A549 (cell line): Measurements from ENCODE around the gene DYSF. TPM values are rescaled to one million over a fixed set of nuclear protein-coding genes. Genes with fewer than 3 reads are reported as not detected.
A peak's percentile ranks its signal among the peaks of the same experiment; 100 is the strongest.

Experiments
- ATAC-seq, 2 experiments: fragments of 200-7000 bp in 1 of 2; fragments of >200 bp in 1 of 2; cut with Nextera tagmentation in 1 of 2; cut with Tn5 transposase in 1 of 2; 3 replicates each; pipeline versions ENCODE4 v1.8.0 to v1.9.1; 2018 to 2020; ENCODE audit warnings: mild to moderate bottlenecking in 1 of 2, moderate library complexity in 1 of 2
- CTCF ChIA-PET: fragments of 300-600 bp; sonication (Branson Sonifier 250); formaldehyde crosslinking; extraction: SDS; loops from one replicate; lab custom pipeline; 2021; ENCODE audit warnings: antibody characterized with exemption, inconsistent platforms; lab: Yijun Ruan, JAX
- POLR2A ChIA-PET: fragments of 350-600 bp; formaldehyde crosslinking; extraction: SDS; loops from one replicate; lab custom pipeline; 2021; ENCODE audit warnings: antibody characterized with exemption, inconsistent platforms; lab: Yijun Ruan, JAX
- DNase-seq, 2 experiments: peaks; one replicate each; pipeline versions ENCODE4 v3.0.0 to v3.0.0-alpha.2; 2011 to 2016; ENCODE audit warnings: low read depth in 1 of 2, low spot score in 1 of 2
- FAIRE-seq: peaks from 2 replicates; lab custom pipeline; 2011; peaks lifted over from hg19 to GRCh38; lab: Jason Lieb, UNC
- H3K27ac ChIP-seq, 2 experiments: fragments of >200 bp; sonication (Bioruptor Twin); formaldehyde crosslinking; 3 replicates each; pipeline ENCODE4 v1.5.1; 2016 to 2017
- H3K4me1 ChIP-seq: fragments of >200 bp; sonication (Bioruptor Twin); formaldehyde crosslinking; 3 replicates; pipeline ENCODE4 v1.6.1; 2016
- H3K4me2 ChIP-seq: fragments of >200 bp; sonication (Bioruptor Twin); formaldehyde crosslinking; 3 replicates; pipeline ENCODE4 v1.6.1; 2016
- H3K4me3 ChIP-seq: fragments of >200 bp; sonication (Bioruptor Twin); formaldehyde crosslinking; 3 replicates; pipeline ENCODE4 v1.5.1; 2016
- H3K9me3 ChIP-seq: fragments of >200 bp; sonication (Bioruptor Twin); formaldehyde crosslinking; 3 replicates; pipeline ENCODE4 v1.6.1; 2016
- BHLHE40 ChIP-seq: IDR thresholded peaks from 2 replicates; pipeline ENCODE4 v1.6.1; 2012; ENCODE audit warnings: low read depth, low read length, inconsistent platforms
- CBX2 ChIP-seq: fragments of 200-600 bp; sonication (generic); IDR thresholded peaks from 2 replicates; pipeline ENCODE4 v1.6.1; 2016; ENCODE audit warnings: low read depth, mild to moderate bottlenecking, borderline replicate concordance
- CEBPB ChIP-seq, 2 experiments: fragments of >200 bp in 1 of 2; sonication (Bioruptor Twin) in 1 of 2; formaldehyde crosslinking in 1 of 2; IDR thresholded peaks; 2 replicates each; pipeline ENCODE4 v1.6.1; 2012 to 2016
- CHD2 ChIP-seq: fragments of 150-350 bp; IDR thresholded peaks from 2 replicates; pipeline ENCODE4 v1.6.1; 2014; ENCODE audit warnings: low read length; ENCODE audit not compliant: partially characterized antibody
- EHMT2 ChIP-seq: fragments of 200-600 bp; sonication (generic); IDR thresholded peaks from 2 replicates; pipeline ENCODE4 v1.6.1; 2016; ENCODE audit warnings: antibody characterized with exemption, low read depth, mild to moderate bottlenecking, moderate library complexity
- ELK1 ChIP-seq: fragments of 150-350 bp; IDR thresholded peaks from 2 replicates; pipeline ENCODE4 v1.6.1; 2014; ENCODE audit warnings: low read depth, mild to moderate bottlenecking, low read length
- FOXS1 ChIP-seq: fragments of 250-450 bp; sonication (Bioruptor Pico); IDR thresholded peaks from 2 replicates; pipeline ENCODE4 v1.5.0; 2020; ENCODE audit warnings: mild to moderate bottlenecking, moderate library complexity
- HOXB5 ChIP-seq: fragments of 250-450 bp; sonication (Bioruptor Pico); IDR thresholded peaks from 2 replicates; pipeline ENCODE4 v1.5.0; 2020; ENCODE audit warnings: mild to moderate bottlenecking, moderate library complexity
- JUNB ChIP-seq: fragments of >200 bp; sonication (Bioruptor Twin); formaldehyde crosslinking; IDR thresholded peaks from 2 replicates; pipeline ENCODE4 v1.6.1; 2016
- MAFK ChIP-seq: fragments of 450-650 bp; IDR thresholded peaks from 2 replicates; pipeline ENCODE4 v1.6.1; 2014; ENCODE audit not compliant: partially characterized antibody
- MAZ ChIP-seq: fragments of 150-350 bp; IDR thresholded peaks from 2 replicates; pipeline ENCODE4 v1.6.1; 2014; ENCODE audit warnings: antibody characterized with exemption, low read depth, low read length, borderline replicate concordance
- NFE2L2 ChIP-seq: fragments of 150-350 bp; conservative IDR thresholded peaks from 2 replicates; pipeline ENCODE4 v1.6.1; 2014; ENCODE audit warnings: low read length
- NPAS2 ChIP-seq: fragments of 250-450 bp; sonication (Bioruptor Pico); IDR thresholded peaks from 2 replicates; pipeline ENCODE4 v1.8.0; 2022; ENCODE audit warnings: mild to moderate bottlenecking, moderate library complexity, borderline replicate concordance
- NR3C1 ChIP-seq: fragments of >200 bp; sonication (Bioruptor Twin); formaldehyde crosslinking; IDR thresholded peaks from 3 replicates; pipeline ENCODE4 v1.6.1; 2017
- PHF8 ChIP-seq: fragments of 200-600 bp; sonication (generic); IDR thresholded peaks from 2 replicates; pipeline ENCODE4 v1.6.1; 2016; ENCODE audit warnings: low read depth, mild to moderate bottlenecking, antibody characterized with exemption, moderate library complexity, borderline replicate concordance
- REST ChIP-seq: fragments of 200-600 bp; sonication (generic); IDR thresholded peaks from 2 replicates; pipeline ENCODE4 v1.6.1; 2016; ENCODE audit warnings: antibody characterized with exemption, mild to moderate bottlenecking, moderate library complexity
- ZC3H11A ChIP-seq: fragments of 450-650 bp; IDR thresholded peaks from 2 replicates; pipeline ENCODE4 v1.6.1; 2014; ENCODE audit warnings: antibody characterized with exemption, mild to moderate bottlenecking
- ZFP36 ChIP-seq: fragments of 450-650 bp; IDR thresholded peaks from 2 replicates; pipeline ENCODE4 v1.6.1; 2014; ENCODE audit warnings: borderline replicate concordance; ENCODE audit not compliant: partially characterized antibody
- ZSCAN20 ChIP-seq: fragments of 250-450 bp; sonication (Bioruptor Pico); IDR thresholded peaks from 2 replicates; pipeline ENCODE4 v1.8.0; 2022; ENCODE audit warnings: mild to moderate bottlenecking, moderate library complexity
- WGBS: methylation state at CpG from one replicate; pipeline ENCODE4 v1.1.6; 2017; ENCODE audit errors: missing lambda C conversion rate; 5-methylcytosine and 5-hydroxymethylcytosine counted together
- polyA plus RNA-seq, 4 experiments: library from polyadenylated mRNA; depleted of rRNA in 3 of 4; stranded (reverse); fragments of >200 nt; fragmentation: RNase III in 1 of 4; extraction: RNeasy Plus Mini Kit Qiagen cat#74134 plus additional on column Dnase treatment in 1 of 4; gene quantifications; 2 replicates in 3 of 4; 3 replicates in 1 of 4; pipeline ENCODE4 v1.2.3, GENCODE V29; 2011 to 2017
- TF ChIP-seq, protein P1 (sequence below): IDR thresholded peaks from 2 replicates; pipeline ENCODE4 v1.6.1; 2012
- TF ChIP-seq, protein P2 (sequence below): fragments of >200 bp; sonication (Bioruptor Twin); formaldehyde crosslinking; IDR thresholded peaks from 3 replicates; pipeline ENCODE4 v1.6.1; 2016
- TF ChIP-seq, protein P3 (sequence below): IDR thresholded peaks from 2 replicates; pipeline ENCODE4 v1.6.1; 2012; ENCODE audit warnings: low read depth, borderline replicate concordance
- TF ChIP-seq, protein P4 (sequence below): fragments of >200 bp; sonication (Bioruptor Twin); formaldehyde crosslinking; IDR thresholded peaks from 2 replicates; pipeline ENCODE4 v1.6.1; 2016

DYSF gene
- polyA plus RNA-seq, 2 of the 4 experiments (the other 2 are of a cell fraction), result 0.36 to 0.98 TPM

GRCh38 chr2:71516253-71516888 lies 63.0 kb downstream of the DYSF start:
- no peak overlapping the region for H3K4me3 ChIP-seq
- no peak overlapping the region for H3K27ac ChIP-seq
- 75% methylated on average over 16 of the region's 16 CpGs for WGBS
- H3K4me2 ChIP-seq, result no peak overlapping the region
- DNase-seq (no peak), ATAC-seq (peak; percentile 32 to 40; a peak in 4 of 6 replicates), FAIRE-seq (no peak)
- no peak for TF ChIP-seq EHMT2
- TF ChIP-seq, protein P1, sequence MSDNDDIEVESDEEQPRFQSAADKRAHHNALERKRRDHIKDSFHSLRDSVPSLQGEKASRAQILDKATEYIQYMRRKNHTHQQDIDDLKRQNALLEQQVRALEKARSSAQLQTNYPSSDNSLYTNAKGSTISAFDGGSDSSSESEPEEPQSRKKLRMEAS, result no peak
- no peak for TF ChIP-seq PHF8
- TF ChIP-seq BHLHE40, result no peak
- no peak for TF ChIP-seq JUNB
- TF ChIP-seq MAFK, result no peak
- TF ChIP-seq, protein P2, sequence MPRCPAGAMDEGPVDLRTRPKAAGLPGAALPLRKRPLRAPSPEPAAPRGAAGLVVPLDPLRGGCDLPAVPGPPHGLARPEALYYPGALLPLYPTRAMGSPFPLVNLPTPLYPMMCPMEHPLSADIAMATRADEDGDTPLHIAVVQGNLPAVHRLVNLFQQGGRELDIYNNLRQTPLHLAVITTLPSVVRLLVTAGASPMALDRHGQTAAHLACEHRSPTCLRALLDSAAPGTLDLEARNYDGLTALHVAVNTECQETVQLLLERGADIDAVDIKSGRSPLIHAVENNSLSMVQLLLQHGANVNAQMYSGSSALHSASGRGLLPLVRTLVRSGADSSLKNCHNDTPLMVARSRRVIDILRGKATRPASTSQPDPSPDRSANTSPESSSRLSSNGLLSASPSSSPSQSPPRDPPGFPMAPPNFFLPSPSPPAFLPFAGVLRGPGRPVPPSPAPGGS, result no peak
- TF ChIP-seq, protein P3, sequence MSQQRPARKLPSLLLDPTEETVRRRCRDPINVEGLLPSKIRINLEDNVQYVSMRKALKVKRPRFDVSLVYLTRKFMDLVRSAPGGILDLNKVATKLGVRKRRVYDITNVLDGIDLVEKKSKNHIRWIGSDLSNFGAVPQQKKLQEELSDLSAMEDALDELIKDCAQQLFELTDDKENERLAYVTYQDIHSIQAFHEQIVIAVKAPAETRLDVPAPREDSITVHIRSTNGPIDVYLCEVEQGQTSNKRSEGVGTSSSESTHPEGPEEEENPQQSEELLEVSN, result no peak
- no peak for TF ChIP-seq ZFP36
- TF ChIP-seq FOXS1 (CRISPR knock-in tag), result no peak
- no peak for TF ChIP-seq CBX2
- no peak for TF ChIP-seq REST
- CTCF ChIA-PET, result interaction anchor here (1.3 to 2.3 kb wide), 3 partner anchors 56 to 292 kb away, joined by 5 to 9 read pairs (median 5); no protein-coding TSS in a partner anchor
- POLR2A ChIA-PET, result interaction anchor here (0.6 kb wide), 1 partner anchor 185 kb away, joined by 5 read pairs; the partner anchor contains the start of gene ZNF638
- peaks cover 3% of the 10 kb centered on the region; the same call in 1 of the 3 replicates for H3K9me3 ChIP-seq
- no peaks in the 10 kb centered on the region for H3K4me1 ChIP-seq

GRCh38 chr2:71517851-71518250 lies 64.5 kb downstream of the DYSF start:
- TF ChIP-seq JUNB (no peak), MAZ (no peak), ZC3H11A (no peak), NFE2L2 (no peak), CHD2 (no peak), ZFP36 (no peak), NR3C1 (no peak), ELK1 (no peak), NPAS2 (CRISPR knock-in tag) (no peak), HOXB5 (no peak), ZSCAN20 (CRISPR knock-in tag) (no peak), CEBPB (IDR thresholded peaks at IDR 0.05) (no peak)
- TF ChIP-seq, protein P4, sequence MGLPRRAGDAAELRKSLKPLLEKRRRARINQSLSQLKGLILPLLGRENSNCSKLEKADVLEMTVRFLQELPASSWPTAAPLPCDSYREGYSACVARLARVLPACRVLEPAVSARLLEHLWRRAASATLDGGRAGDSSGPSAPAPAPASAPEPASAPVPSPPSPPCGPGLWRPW, result no peak
- TF ChIP-seq, protein P2, result no peak
- Histone ChIP-seq H3K4me3 (no peak overlapping the region), H3K4me2 (no peak overlapping the region), H3K4me1 (no peaks in the 10 kb centered on the region), H3K9me3 (peaks cover 3% of the 10 kb centered on the region; the same call in 1 of the 3 replicates), H3K27ac (no peak overlapping the region)
- ATAC-seq (no peak), FAIRE-seq (no peak), DNase-seq (no peak)
- ChIA-PET POLR2A (no interaction called here), CTCF (interaction anchor here (0.7 to 2.3 kb wide), 4 partner anchors 13 to 219 kb away, joined by 3 to 9 read pairs (median 5); no protein-coding TSS in a partner anchor)
- WGBS, result 46% methylated on average over 4 of the region's 4 CpGs
